HG03045 (cell line): Measurements from ENCODE around the gene ZFY.
"Not testable (repeated sequence)": the region's sequence is repeated elsewhere in the genome, so short reads cannot be mapped to it uniquely, and the experiment has no call there.

ENCODE experiments used
- ATAC-seq: cut with Tn5 transposase; IDR thresholded peaks from one replicate; pipeline ENCODE4 v1.9.1; 2021; ENCODE audit warnings: mild to moderate bottlenecking, moderate library complexity; ENCODE audit not compliant: unreplicated experiment

Gene ZFY

GRCh38 chrY:2972708-2973107 lies 37.5 kb downstream of the ZFY start:
- ATAC-seq, result no peak

DNA sequence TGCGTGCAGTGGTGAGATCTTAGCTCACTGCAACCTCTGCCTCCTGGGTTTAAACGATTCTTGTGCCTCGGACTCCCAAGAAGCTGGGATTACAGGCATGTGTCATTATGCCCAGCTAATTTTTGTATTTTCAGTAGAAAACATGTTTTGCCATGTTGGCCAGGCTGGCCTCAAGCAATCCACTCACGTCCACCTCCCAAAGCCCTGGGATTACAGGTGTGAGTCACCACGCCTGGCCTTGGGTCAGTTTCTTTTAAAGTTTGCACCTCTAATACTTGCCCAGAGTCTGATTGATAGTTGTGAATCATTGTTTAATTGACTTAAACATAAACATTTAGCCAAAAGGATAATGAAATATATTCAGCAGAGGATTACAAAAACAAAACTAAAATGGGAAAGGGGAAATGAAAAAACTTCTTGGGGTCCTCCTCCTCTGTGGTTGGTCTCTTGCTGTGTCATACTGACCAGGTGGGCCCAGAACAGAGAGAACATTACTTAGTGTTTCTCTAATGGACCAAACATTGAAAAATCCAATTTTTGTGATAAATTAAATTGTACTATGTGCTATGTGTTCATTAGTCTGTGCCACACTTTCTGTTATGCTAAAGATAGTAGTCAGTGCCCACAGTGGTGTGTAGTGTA lies 38.0 kb downstream of the ZFY start:
- peak; percentile 67 for ATAC-seq

DNA sequence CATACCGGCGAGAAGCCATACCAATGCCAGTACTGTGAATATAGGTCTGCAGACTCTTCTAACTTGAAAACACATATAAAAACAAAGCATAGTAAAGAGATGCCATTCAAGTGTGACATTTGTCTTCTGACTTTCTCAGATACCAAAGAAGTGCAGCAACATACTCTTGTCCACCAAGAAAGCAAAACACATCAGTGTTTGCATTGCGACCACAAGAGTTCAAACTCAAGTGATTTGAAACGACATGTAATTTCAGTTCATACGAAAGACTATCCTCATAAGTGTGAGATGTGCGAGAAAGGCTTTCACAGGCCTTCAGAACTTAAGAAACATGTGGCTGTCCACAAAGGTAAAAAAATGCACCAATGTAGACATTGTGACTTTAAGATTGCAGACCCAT lies 44.1 kb downstream of the ZFY start:
- ATAC-seq, result no peak

DNA sequence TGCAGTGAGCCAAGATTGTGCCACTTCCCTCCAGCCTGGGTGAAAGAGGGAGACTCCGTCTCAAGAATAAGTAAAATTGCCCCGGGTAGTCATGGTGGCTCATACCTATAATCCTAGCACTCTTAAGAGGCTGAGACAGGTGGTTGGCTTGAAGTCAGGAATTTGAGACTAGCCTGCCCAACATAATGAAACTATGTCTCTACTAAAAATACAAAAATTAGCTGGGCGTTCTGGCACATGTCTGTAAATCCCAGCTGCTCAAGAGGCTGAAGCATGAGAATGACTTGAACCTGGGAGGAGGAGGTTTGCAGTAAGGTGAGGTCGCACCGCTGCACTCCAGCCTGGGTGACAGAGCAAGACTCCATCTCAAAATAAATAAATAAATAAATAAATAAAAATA lies 49.3 kb downstream of the ZFY start:
- no peak for ATAC-seq

DNA sequence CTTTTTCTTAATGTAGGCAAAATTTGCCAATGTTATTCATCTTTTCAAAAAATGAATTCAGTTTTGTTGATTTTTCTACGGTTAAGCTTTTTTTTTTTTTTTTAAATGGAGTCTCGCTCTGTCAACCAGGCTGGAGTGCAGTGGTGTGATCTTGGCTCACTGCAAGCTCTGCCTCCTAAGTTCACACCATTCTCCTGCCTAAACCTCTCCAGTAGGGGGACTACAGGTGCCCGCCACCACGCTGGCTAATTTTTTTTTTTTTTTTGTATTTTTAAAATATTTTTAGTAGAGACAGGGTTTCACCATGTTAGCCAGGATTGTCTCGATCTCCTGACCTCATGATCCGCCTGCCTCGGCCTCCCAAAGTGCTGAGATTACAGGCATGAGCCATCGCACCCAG lies 52.0 kb downstream of the ZFY start:
- ATAC-seq, result not testable (repeated sequence)

- ATAC-seq, result not testable (repeated sequence)
Observed at GRCh38 chrY:2997369-2997768, 62.2 kb downstream of the ZFY start.

GRCh38 chrY:3002190-3002589 lies 67.0 kb downstream of the ZFY start:
- ATAC-seq, result no peak

DNA sequence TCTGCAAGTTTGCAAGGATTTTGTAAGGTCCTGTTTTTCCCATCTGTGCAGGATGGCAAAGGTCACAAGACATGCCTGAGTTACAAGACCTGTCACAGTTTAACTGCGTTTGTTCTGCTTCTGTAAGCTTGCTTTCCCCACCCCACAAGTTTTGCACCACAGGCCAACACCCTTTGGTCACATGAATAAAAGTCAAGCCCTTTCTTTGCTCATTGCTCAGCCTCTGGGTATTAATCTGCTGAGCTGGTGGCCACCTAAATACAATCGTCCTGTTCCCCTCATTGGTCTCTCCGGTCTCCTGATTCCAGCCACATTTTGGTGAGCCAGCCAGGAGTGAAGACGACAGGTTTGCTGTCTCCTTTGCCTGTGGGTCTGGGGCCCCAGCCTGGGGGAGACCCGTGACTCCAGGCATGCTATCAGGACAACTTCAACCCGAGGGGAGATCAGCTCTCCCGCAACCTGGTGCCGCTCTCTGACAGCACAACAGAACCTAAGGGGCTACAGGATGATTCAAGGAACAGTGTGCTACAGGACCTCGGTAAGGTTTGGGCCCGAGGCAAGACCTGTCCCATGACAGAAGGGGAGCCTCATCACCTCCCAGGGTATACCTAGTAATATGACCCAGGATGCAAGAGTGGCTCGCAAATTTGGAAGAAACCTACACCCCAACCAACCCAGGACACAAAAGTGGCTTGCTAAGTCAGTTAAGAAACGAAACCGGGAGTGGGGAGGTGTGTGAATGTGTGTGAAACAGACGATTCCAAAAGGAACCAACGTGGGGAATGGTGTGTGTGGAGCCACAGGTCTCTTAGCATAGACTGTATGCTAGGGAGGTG lies 67.7 kb downstream of the ZFY start:
- ATAC-seq, result peak; percentile 27

GRCh38 chrY:3003516-3003830 lies 68.3 kb downstream of the ZFY start:
- ATAC-seq, result peak; percentile 45

DNA sequence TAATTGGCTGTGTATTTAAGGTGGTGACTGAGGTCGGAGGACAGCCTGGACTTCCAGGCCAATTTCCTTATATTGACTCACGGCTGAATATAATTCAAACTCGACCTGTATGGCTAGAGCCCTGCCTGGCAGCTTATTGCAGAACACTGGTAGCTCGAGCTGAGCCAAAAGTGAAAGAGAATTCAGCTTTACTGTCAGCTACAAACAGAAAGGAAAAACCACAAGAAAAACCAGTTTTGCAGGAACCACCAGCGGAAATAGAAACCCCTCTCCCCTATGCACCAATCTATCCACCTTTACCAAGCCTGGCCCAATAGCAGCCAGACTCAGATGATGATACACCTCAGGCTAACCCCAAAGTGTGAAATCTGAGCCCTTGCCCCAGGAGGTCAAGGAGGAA lies 68.7 kb downstream of the ZFY start:
- peak; percentile 60 for ATAC-seq

- not testable (repeated sequence) for ATAC-seq
Observed at GRCh38 chrY:3006031-3006430, 70.8 kb downstream of the ZFY start.

DNA sequence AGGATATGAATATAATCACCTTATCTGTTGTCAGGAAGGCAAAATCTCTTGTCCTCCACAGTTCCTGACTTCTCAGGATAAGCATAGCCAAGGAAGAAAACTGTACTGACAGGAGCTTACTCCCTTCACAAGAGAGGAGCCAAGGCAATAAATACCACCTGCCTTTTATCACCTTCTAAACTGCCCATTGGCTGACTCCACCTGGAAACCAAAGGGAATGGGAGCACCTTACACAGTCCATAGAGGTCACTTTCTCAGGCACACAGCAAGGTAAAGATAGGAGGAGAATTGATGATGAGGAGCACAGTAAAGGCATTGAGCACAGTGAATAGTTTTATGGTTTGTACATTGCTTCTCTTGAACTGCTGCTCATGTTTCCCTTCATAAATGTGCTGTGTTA lies 72.8 kb downstream of the ZFY start:
- no peak for ATAC-seq

DNA sequence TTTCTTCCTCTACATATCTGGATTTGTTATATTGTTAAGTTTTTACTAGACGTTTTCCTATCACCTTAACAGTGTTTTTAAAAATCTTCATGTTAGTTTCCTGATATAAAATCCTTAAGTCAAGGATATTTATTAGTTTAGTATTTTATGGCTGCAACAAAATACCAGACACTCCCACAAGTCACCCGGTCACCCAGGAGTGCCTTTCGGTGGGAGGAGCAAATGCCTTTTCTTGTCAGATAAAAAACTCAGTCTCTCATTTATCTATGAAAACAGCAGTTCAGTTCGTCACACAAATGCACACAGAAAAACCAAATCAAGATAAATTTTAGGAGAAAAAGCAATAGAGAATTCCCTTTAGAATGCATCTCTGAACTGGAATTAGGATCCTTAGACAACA lies 77.0 kb downstream of the ZFY start:
- ATAC-seq, result no peak

- no peak for ATAC-seq
Observed at GRCh38 chrY:3016594-3016993, 81.4 kb downstream of the ZFY start.

DNA sequence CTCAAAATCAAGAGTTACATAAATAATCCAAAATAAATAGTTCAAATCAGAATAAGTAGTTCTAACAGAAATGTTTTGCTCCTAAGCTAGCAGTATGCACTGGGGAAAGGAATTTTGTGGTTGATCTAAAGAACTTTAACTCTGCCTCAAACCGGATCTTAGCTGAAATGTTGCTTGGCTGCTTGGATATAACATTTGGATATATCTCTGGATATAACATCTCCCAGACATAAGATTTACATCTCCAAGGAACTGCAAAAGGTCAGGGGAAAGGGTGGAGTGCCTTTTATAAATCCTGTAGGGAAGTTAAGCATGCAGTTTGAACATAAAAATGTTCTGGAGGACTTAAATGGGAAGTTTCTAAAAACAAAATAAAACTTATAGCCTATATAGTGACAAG lies 83.4 kb downstream of the ZFY start:
- no peak for ATAC-seq

DNA sequence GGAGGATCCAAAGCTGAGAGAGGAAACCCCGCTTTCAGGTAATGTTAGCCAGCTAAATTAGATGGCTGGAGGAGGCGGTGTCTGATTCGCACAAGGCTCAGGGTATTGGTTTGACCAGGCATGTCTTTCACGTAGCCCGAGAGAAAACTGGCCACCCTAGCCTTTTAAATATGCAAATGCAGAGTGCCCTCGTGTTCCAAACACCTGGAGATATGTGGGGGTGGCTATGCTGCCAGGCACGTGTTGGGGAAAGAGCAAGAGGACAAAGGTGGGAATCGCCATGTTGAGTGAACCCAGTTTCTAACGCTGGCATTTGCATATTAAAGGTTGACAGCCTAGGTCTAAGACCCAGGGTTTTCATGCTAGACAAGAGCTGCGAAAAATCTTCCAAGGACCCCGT lies 84.4 kb downstream of the ZFY start:
- no peak for ATAC-seq

GRCh38 chrY:3021176-3021575 lies 86.0 kb downstream of the ZFY start:
- ATAC-seq, result no peak

- ATAC-seq, result no peak
Observed at GRCh38 chrY:3023606-3024005, 88.4 kb downstream of the ZFY start.

- ATAC-seq, result no peak
Observed at GRCh38 chrY:3025357-3025756, 90.2 kb downstream of the ZFY start.
